Mesothelial cell of epicardium (in vitro differentiated cells): ENCODE data around the gene TARS2. TPM values are rescaled to one million over a fixed set of nuclear protein-coding genes. Genes with fewer than 3 reads are reported as not detected.
A peak's percentile ranks its signal among the peaks of the same experiment; 100 is the strongest.

ENCODE experiments used
- DNase-seq, 2 experiments: peaks; one replicate each; pipeline ENCODE4 v3.0.0; 2021; ENCODE audit warnings: low spot score in 2 of 2; ENCODE audit not compliant: unreplicated experiment in 2 of 2
- H3K27ac Mint-ChIP-seq: 2 replicates; pipeline ENCODE4 v1.8.0; 2021; ENCODE audit warnings: mixed read lengths
- H3K27me3 Mint-ChIP-seq: 2 replicates; pipeline ENCODE4 v1.8.0; 2021; ENCODE audit warnings: low read depth, mixed read lengths
- H3K36me3 Mint-ChIP-seq: 2 replicates; pipeline ENCODE4 v1.8.0; 2021; ENCODE audit warnings: mixed read lengths
- H3K4me1 Mint-ChIP-seq: 2 replicates; pipeline ENCODE4 v1.8.0; 2021; ENCODE audit warnings: mixed read lengths
- H3K4me3 Mint-ChIP-seq: 2 replicates; pipeline ENCODE4 v1.8.0; 2021; ENCODE audit warnings: mild to moderate bottlenecking, moderate library complexity, mixed read lengths
- H3K9me3 Mint-ChIP-seq: 2 replicates; pipeline ENCODE4 v1.8.0; 2021; ENCODE audit warnings: mixed read lengths
- total RNA-seq: library from RNA; stranded (reverse); gene quantifications from 3 replicates; pipeline ENCODE4 v1.2.1, GENCODE V29; 2021
- TF ChIP-seq, protein P1 (sequence below): fragments of 200-600 bp; sonication (generic); IDR thresholded peaks from one replicate; pipeline ENCODE4 v1.5.0; 2021; ENCODE audit warnings: antibody characterized with exemption; ENCODE audit not compliant: unreplicated experiment

Gene TARS2
- total RNA-seq, 1 donor from 2014 or later: 31.7 TPM

DNA sequence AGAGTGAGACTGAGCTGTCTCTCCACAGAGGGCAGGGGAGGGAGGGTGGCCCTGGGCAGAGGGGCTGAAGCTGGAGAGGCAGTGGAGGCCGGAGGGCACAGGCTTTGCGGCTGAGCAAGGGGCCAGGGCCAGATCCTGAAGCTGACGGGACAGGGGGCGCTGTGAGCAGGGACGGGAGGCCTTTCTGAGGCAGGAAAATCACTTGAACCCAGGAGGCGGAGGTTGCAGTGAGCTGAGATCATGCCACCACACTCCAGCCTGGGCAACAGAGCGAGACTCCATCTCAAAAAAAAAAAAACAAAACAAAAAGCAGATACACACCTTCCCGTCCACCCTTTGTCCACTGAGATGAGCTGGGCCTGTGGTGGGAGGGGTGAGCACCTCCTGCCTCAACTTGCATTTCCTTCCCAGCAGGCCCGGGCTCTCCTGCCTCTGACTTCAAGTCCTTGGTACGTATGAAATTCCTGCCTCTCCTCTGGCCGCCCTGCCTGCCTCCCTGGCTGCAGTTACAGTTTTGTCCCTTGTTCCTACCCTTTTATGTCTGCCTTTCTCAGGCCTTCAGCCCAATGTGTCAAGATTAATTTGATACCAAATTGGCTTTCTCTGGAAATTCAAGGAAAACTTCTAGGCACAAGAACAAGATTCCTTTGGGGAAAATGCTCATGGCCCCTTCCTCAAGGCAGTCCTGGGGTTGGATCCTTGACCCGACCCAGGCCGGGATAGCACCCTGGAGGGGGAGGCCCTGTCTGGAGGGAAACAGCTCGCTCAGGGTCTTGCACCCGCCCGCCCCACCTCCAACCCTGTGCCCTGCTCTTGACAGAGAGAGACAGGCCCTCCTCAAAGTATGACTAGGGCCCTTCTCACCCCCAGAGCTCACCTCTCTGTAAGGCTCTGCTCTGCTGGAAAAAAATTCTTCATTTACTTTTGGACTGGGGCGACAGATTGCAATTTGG is 50.8 kb downstream of the TARS2 start:
- no peak for DNase-seq
- TF ChIP-seq, protein P1, sequence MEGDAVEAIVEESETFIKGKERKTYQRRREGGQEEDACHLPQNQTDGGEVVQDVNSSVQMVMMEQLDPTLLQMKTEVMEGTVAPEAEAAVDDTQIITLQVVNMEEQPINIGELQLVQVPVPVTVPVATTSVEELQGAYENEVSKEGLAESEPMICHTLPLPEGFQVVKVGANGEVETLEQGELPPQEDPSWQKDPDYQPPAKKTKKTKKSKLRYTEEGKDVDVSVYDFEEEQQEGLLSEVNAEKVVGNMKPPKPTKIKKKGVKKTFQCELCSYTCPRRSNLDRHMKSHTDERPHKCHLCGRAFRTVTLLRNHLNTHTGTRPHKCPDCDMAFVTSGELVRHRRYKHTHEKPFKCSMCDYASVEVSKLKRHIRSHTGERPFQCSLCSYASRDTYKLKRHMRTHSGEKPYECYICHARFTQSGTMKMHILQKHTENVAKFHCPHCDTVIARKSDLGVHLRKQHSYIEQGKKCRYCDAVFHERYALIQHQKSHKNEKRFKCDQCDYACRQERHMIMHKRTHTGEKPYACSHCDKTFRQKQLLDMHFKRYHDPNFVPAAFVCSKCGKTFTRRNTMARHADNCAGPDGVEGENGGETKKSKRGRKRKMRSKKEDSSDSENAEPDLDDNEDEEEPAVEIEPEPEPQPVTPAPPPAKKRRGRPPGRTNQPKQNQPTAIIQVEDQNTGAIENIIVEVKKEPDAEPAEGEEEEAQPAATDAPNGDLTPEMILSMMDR: no peak
- H3K4me3 Mint-ChIP-seq: no peak overlapping the region
- no peaks in the 10 kb centered on the region for H3K9me3 Mint-ChIP-seq
- H3K4me1 Mint-ChIP-seq: peaks cover 17% of the 10 kb centered on the region
- H3K27me3 Mint-ChIP-seq: no peaks in the 10 kb centered on the region
- no peaks in the 10 kb centered on the region for H3K36me3 Mint-ChIP-seq
- H3K27ac Mint-ChIP-seq: peak overlapping the region; percentile 85

DNA sequence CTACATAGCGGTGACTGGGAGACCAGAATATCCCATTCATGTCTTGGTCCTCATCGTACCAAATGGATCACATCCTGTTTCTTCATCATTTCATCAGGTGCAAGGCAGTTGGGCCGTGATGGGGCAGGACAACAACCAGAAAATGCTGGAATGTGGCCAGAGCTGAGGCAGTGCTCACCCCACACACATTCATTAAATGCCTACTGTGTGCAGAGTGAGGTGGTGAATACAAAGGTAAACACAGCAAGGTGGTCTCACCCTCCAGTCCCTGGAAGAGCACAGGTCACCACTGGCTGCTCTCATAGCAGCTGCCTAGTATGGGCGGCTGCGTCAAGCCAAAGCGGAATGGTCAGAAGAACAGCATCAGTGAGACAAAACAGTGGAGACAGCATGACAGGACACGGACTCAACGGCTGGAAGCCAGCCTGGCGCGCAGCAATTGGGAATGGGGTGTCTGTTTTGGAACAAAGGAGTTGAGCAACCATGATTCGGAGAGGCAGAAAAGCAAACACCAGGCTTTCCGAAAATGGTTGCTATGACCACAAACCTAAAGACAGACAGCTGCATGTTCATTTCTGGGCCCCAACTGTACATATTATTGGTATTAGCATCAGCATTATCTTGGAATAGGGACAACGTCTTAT is 56.4 kb downstream of the TARS2 start:
- H3K9me3 Mint-ChIP-seq: no peaks in the 10 kb centered on the region
- DNase-seq: no peak
- TF ChIP-seq, protein P1: no peak
- H3K4me1 Mint-ChIP-seq: peaks cover 16% of the 10 kb centered on the region
- no peaks in the 10 kb centered on the region for H3K27me3 Mint-ChIP-seq
- no peak overlapping the region for H3K4me3 Mint-ChIP-seq
- no peaks in the 10 kb centered on the region for H3K36me3 Mint-ChIP-seq
- no peak overlapping the region for H3K27ac Mint-ChIP-seq

DNA sequence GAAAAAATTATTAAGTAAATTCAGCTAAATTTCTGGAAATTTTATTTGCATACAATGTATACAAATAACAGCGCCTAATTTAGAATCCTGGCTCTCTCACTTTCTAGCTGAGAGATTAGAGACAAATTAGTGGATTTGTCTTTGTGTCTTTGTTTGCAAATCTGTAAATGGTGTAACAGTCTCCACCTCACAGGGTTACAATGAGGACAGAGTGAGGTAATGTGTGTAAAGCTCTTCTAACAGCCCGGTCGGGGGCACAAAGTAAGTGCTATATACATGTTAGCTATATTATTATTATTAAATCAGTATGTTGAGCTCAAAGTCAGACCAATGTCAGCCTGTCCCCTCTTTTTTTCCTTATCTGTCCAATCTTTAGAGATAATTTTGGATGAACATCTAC is 57.0 kb downstream of the TARS2 start:
- no peak for DNase-seq
- Mint-ChIP-seq H3K9me3 (no peaks in the 10 kb centered on the region), H3K27ac (no peak overlapping the region), H3K4me3 (no peak overlapping the region), H3K27me3 (no peaks in the 10 kb centered on the region), H3K4me1 (peaks cover 13% of the 10 kb centered on the region), H3K36me3 (no peaks in the 10 kb centered on the region)
- TF ChIP-seq, protein P1: no peak

DNA sequence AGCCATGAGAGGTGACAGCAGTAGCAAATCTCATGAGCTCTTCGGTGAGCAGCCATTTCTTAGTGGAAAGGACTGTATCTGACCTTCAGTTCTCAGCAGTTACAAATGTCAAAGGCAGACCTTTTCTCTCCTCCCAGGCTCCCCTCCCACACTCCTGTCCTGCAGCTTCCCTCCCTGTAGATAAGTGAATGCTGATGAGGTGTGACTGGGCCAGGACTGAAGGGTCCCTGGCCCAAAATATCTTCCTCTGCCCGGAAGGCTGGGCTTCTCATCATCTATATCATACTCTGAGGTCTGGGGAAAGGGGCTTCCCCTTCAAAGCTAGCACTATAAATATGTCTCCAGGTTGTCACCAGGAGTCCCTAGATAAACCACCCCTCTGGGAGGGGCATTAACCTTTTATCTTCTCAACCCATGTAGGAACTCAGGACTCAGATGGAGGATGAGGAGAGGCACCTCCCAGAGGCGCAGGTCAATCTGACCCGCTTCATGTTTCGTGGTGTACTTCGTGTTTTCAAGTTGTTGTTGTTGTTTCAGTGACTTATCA is 58.3 kb downstream of the TARS2 start:
- Mint-ChIP-seq H3K4me1 (peaks cover 24% of the 10 kb centered on the region), H3K9me3 (no peaks in the 10 kb centered on the region), H3K27me3 (peaks cover 3% of the 10 kb centered on the region), H3K4me3 (no peak overlapping the region), H3K36me3 (no peaks in the 10 kb centered on the region), H3K27ac (no peak overlapping the region)
- TF ChIP-seq, protein P1: no peak
- no peak for DNase-seq

DNA sequence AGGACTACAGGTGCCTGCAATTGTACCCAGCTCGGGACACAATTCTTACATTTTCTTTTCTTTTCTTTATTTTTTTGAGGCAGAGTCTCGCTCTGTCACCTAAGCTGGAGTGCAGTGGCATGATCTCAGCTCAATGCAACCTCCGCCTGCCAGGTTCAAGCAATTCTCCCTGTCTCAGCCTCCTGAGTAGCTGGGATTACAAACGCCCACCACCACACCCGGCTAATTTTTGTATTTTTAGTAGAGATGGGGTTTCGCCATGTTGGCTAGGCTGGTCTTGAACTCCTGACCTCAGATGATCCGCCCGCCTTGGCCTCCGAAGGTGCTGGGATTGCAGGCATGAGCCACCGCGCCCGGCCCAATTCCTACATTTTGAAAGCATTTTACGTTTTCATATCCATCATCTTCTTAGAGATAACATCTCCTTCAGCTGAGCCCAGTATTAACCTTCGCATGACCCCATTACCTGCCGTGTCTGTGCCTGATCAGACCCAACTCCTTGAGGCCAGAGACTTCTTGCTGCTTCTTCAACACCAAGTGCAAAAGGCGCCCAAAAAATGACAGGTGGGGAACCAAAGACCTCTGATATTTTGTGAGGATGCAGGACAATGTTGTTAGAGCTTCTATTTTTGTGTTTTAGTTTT is 59.2 kb downstream of the TARS2 start:
- peak overlapping the region; percentile 67 for H3K27ac Mint-ChIP-seq
- H3K36me3 Mint-ChIP-seq: no peaks in the 10 kb centered on the region
- TF ChIP-seq, protein P1: no peak
- DNase-seq: no peak
- H3K4me3 Mint-ChIP-seq: no peak overlapping the region
- peaks cover 3% of the 10 kb centered on the region for H3K27me3 Mint-ChIP-seq
- no peaks in the 10 kb centered on the region for H3K9me3 Mint-ChIP-seq
- peaks cover 30% of the 10 kb centered on the region for H3K4me1 Mint-ChIP-seq
